Measurements from ENCODE around the gene ARMC9. TPM values are rescaled to one million over a fixed set of nuclear protein-coding genes. Genes with fewer than 3 reads are reported as not detected.

ARMC9 gene
- total RNA-seq, 2 experiments from 2014 or later = 5.7 to 7.4 TPM

- CTCF ChIA-PET = no interaction called here
- POLR2A ChIA-PET = no interaction called here
These were observed 131.9 kb downstream of the ARMC9 start for GRCh38 chr2:231330311-231330710.

GRCh38 chr2:231331533-231331932 lies 133.1 kb downstream of the ARMC9 start:
- CTCF ChIA-PET = no interaction called here
- POLR2A ChIA-PET = no interaction called here

- ChIA-PET POLR2A (no interaction called here), CTCF (no interaction called here)
These were observed 134.0 kb downstream of the ARMC9 start for GRCh38 chr2:231332388-231332787.

GRCh38 chr2:231332872-231333500 lies 134.6 kb downstream of the ARMC9 start:
- ChIA-PET POLR2A (no interaction called here), CTCF (no interaction called here)

- CTCF ChIA-PET = no interaction called here
- POLR2A ChIA-PET = no interaction called here
These were observed 135.9 kb downstream of the ARMC9 start for GRCh38 chr2:231334179-231334930.

GRCh38 chr2:231334981-231335380 lies 136.6 kb downstream of the ARMC9 start:
- CTCF ChIA-PET = no interaction called here
- POLR2A ChIA-PET = no interaction called here

- CTCF ChIA-PET = no interaction called here
These were observed 137.2 kb downstream of the ARMC9 start for GRCh38 chr2:231335591-231335990.

GRCh38 chr2:231336236-231336635 lies 137.8 kb downstream of the ARMC9 start:
- ChIA-PET POLR2A (no interaction called here), CTCF (no interaction called here)

More at GRCh38 chr2:231335591-231335990, 137.2 kb downstream of the ARMC9 start:
- POLR2A ChIA-PET = no interaction called here

GRCh38 chr2:231336700-231337099 lies 138.3 kb downstream of the ARMC9 start:
- ChIA-PET POLR2A (no interaction called here), CTCF (no interaction called here)

- CTCF ChIA-PET = interaction anchor here (0.7 kb wide), 1 partner anchor 40 kb away, joined by 5 read pairs; no protein-coding TSS in a partner anchor
- POLR2A ChIA-PET = no interaction called here
These were observed 139.7 kb downstream of the ARMC9 start for GRCh38 chr2:231337807-231338759.

GRCh38 chr2:231339316-231339715 lies 140.9 kb downstream of the ARMC9 start:
- POLR2A ChIA-PET = no interaction called here
- CTCF ChIA-PET = no interaction called here

GRCh38 chr2:231341100-231341499 lies 142.7 kb downstream of the ARMC9 start:
- POLR2A ChIA-PET = no interaction called here
- CTCF ChIA-PET = no interaction called here

GRCh38 chr2:231342061-231342711 lies 143.8 kb downstream of the ARMC9 start:
- ChIA-PET POLR2A (no interaction called here), CTCF (no interaction called here)

- CTCF ChIA-PET = no interaction called here
- POLR2A ChIA-PET = no interaction called here
These were observed 144.7 kb downstream of the ARMC9 start for GRCh38 chr2:231343006-231343710.

GRCh38 chr2:231343988-231344387 lies 145.6 kb downstream of the ARMC9 start:
- CTCF ChIA-PET = no interaction called here

GRCh38 chr2:231344851-231345250 lies 146.4 kb downstream of the ARMC9 start:
- ChIA-PET POLR2A (no interaction called here), CTCF (no interaction called here)

More at GRCh38 chr2:231343988-231344387, 145.6 kb downstream of the ARMC9 start:
- POLR2A ChIA-PET = no interaction called here

GRCh38 chr2:231347081-231347480 lies 148.7 kb downstream of the ARMC9 start:
- CTCF ChIA-PET = no interaction called here
- POLR2A ChIA-PET = no interaction called here

GRCh38 chr2:231347638-231348037 lies 149.2 kb downstream of the ARMC9 start:
- POLR2A ChIA-PET = no interaction called here
- CTCF ChIA-PET = no interaction called here

GRCh38 chr2:231348173-231348572 lies 149.7 kb downstream of the ARMC9 start:
- ChIA-PET POLR2A (no interaction called here), CTCF (no interaction called here)
